ENCODE data around the gene LSAMP. TPM values are rescaled to one million over a fixed set of nuclear protein-coding genes. Genes with fewer than 3 reads are reported as not detected.

LSAMP gene
- total and polyA plus RNA-seq, 9 of the 15 experiments (the other 6 are each of a cell fraction or from before 2014, with no cell fraction given), result 0.09 to 0.11 TPM; not detected in 7

DNA sequence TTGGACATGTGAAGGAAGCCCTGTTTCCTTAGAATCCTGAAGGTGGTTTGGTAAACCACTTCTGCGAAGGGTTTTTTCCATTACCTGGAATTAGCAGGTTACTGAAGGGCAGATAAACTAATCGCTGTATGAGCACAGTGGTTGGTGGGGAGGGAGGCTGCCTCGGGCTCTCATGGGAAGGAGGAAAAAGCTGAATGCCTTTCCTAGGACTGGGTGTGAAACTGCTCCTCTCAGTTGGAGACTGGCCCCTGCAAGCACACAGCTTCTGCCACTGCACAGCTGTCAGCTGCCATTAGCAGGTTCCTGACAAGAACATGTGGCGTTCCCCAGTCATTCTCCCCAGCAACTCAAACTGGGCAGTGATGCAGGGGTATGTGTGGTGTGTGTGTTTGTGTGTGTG lies 445.7 kb downstream of the LSAMP start:
- no peaks in the 10 kb centered on the region for H3K36me3 ChIP-seq (ENCODE audit: control insufficient read depth, insufficient read depth, low read length)
- H2AFZ ChIP-seq (ENCODE audit: low read depth, low read length), result peak overlapping the region; percentile 93
- H4K20me1 ChIP-seq (replicated peaks; ENCODE audit: control insufficient read depth, insufficient read depth, low read length), result no peaks in the 10 kb centered on the region
- no peak overlapping the region; a peak in 1 of 4 replicates for H3K9ac ChIP-seq (ENCODE audit: insufficient read depth in 1 of 2, low read depth in 2 of 2, low read length in 2 of 2)
- TF ChIP-seq PRMT5 (CRISPR knock-in tag; IDR thresholded peaks at IDR 0.05) (no peak), CREB1 (IDR thresholded peaks at IDR 0.05) (no peak), CREB1 (CRISPR knock-in tag; IDR thresholded peaks at IDR 0.05) (no peak), ZZZ3 (IDR thresholded peaks at IDR 0.05) (no peak), ZNF324 (CRISPR knock-in tag; IDR thresholded peaks at IDR 0.05) (no peak), BACH1 (tag; IDR thresholded peaks at IDR 0.05) (no peak), ZNF41 (CRISPR knock-in tag; conservative IDR thresholded peaks at IDR 0.05) (no peak), ZNF165 (CRISPR knock-in tag; IDR thresholded peaks at IDR 0.05; ENCODE audit: borderline replicate concordance) (no peak), GATAD2A (IDR thresholded peaks at IDR 0.05) (no peak), ZBTB1 (CRISPR knock-in tag; IDR thresholded peaks at IDR 0.05; ENCODE audit: borderline replicate concordance, low read depth) (no peak), ZNF551 (CRISPR knock-in tag; IDR thresholded peaks at IDR 0.05) (no peak), TSC22D4 (tag; IDR thresholded peaks at IDR 0.05) (no peak), RBM17 (IDR thresholded peaks at IDR 0.05; ENCODE audit: borderline replicate concordance, low read depth, low read length) (no peak), SAFB2 (IDR thresholded peaks at IDR 0.05; ENCODE audit: borderline replicate concordance, low read depth, low read length, severe bottlenecking) (no peak)
- TF ChIP-seq, protein P1, sequence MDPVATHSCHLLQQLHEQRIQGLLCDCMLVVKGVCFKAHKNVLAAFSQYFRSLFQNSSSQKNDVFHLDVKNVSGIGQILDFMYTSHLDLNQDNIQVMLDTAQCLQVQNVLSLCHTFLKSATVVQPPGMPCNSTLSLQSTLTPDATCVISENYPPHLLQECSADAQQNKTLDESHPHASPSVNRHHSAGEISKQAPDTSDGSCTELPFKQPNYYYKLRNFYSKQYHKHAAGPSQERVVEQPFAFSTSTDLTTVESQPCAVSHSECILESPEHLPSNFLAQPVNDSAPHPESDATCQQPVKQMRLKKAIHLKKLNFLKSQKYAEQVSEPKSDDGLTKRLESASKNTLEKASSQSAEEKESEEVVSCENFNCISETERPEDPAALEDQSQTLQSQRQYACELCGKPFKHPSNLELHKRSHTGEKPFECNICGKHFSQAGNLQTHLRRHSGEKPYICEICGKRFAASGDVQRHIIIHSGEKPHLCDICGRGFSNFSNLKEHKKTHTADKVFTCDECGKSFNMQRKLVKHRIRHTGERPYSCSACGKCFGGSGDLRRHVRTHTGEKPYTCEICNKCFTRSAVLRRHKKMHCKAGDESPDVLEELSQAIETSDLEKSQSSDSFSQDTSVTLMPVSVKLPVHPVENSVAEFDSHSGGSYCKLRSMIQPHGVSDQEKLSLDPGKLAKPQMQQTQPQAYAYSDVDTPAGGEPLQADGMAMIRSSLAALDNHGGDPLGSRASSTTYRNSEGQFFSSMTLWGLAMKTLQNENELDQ (CRISPR knock-in tag; IDR thresholded peaks at IDR 0.05; ENCODE audit: borderline replicate concordance), result no peak
- DNase-seq (ENCODE audit: extremely low read depth in 1 of 4, low spot score in 3 of 4) (no peak), ATAC-seq (peak; percentile 52), FAIRE-seq (peak; percentile 19)
- H3K27me3 ChIP-seq (ENCODE audit: control insufficient read depth in 2 of 2, insufficient read depth in 2 of 2, low read length in 2 of 2), result no peaks in the 10 kb centered on the region
- H3K4me2 ChIP-seq (ENCODE audit: insufficient read depth, low read length), result no peak overlapping the region; the same call in 1 of the 2 replicates
- CTCF ChIA-PET (ENCODE audit: low intra/inter-chr PET ratio), result no interaction called here
- in situ Hi-C loops (cut with MboI) (no loop called here), intact Hi-C loops (cut with micrococcal nuclease) (no loop called here)
- peak overlapping the region; percentile 73; the same call in 2 of the 3 replicates for H3K27ac ChIP-seq (ENCODE audit: extremely low read depth, low read depth, low read length)
- H3K4me1 ChIP-seq (replicated peaks in 1 of 2; ENCODE audit: control insufficient read depth in 2 of 2, insufficient read depth in 2 of 2, low read length in 2 of 2), result peaks cover 5 to 17% of the 10 kb centered on the region in 2 experiments; a peak in 4 of 5 replicates
- no TSS peak for BruUV-seq (replicated peaks)
- H3K9me1 ChIP-seq (ENCODE audit: control insufficient read depth, insufficient read depth, low read length), result no peaks in the 10 kb centered on the region
- no peak overlapping the region for H3K4me3 ChIP-seq
- H3K9me3 ChIP-seq (replicated peaks; ENCODE audit: control insufficient read depth, insufficient read depth, low read depth, low read length), result peaks cover 3% of the 10 kb centered on the region; the same call in 1 of the 2 replicates
- POLR2A ChIA-PET, result no interaction called here
- 14% methylated on average over 4 of the region's 4 CpGs for WGBS (ENCODE audit: insufficient coverage, low coverage, missing lambda C conversion rate)
- no peaks in the 10 kb centered on the region for H3K79me2 ChIP-seq (ENCODE audit: control insufficient read depth, insufficient read depth, low read length)
